ENCODE measurements around the gene RNU1-1. TPM values are rescaled to one million over a fixed set of nuclear protein-coding genes. Genes with fewer than 3 reads are reported as not detected.
"Not testable (repeated sequence)": the region's sequence is repeated elsewhere in the genome, so short reads cannot be mapped to it uniquely, and the experiment has no call there.

The RNU1-1 gene
- under 0.01 TPM in 2 replicates for total RNA-seq (2011; cell fraction: chromatin; rRNA removed; ENCODE audit: low replicate concordance)
- under 0.01 and 21,200 TPM in 2 replicates for total RNA-seq (2011; cell fraction: nucleolus; rRNA removed)
- under 0.01 and 24,158 TPM in 2 replicates for total RNA-seq (2011; cell fraction: nucleoplasm; rRNA removed)
- under 0.01 TPM in 2 replicates for total RNA-seq (2014; rRNA removed)
- total RNA-seq (2014; rRNA removed; fragmentation: Illumina TruSeq; extraction: Trizol) = 28,565 and 32,823 TPM in 2 replicates
- total RNA-seq (2015; rRNA removed; fragmentation: Illumina TruSeq; extraction: Trizol) = 20,456 and 27,045 TPM in 2 replicates
- 2,231 and 2,538 TPM in 2 replicates for total RNA-seq (2021)
- 83.9 TPM in 1 of 2 replicates, not detected in the other for polyA plus RNA-seq (2011; rRNA removed)
- polyA plus RNA-seq (2011; cell fraction: cytosol; rRNA removed) = under 0.01 TPM in 1 of 2 replicates, not detected in the other
- under 0.01 and 1,424 TPM in 2 replicates for polyA plus RNA-seq (2011; cell fraction: nucleus; rRNA removed)
- polyA plus RNA-seq (2012) = 25.1 TPM in 1 of 2 replicates, not detected in the other
- not detected in 2 replicates for polyA plus RNA-seq (2014; fragmentation: Illumina TruSeq; extraction: Trizol)
- 1 to 10 TPM in 1 of 2 experiments, not detected in 1; 3.0 TPM for polyA plus RNA-seq (2014; fragmentation: Nextera tagmentation; extraction: Ambion mirVana)
- polyA plus RNA-seq (2014; rRNA removed) = not detected in 2 replicates
- polyA minus RNA-seq (2011; rRNA and poly(A)+ RNA removed) = 10,756 and 20,531 TPM in 2 replicates
- polyA minus RNA-seq (2011; cell fraction: cytosol; rRNA and poly(A)+ RNA removed) = 58,964 and 66,171 TPM in 2 replicates
- polyA minus RNA-seq (2011; cell fraction: nucleus; rRNA and poly(A)+ RNA removed) = 66,769 and 85,880 TPM in 2 replicates
- Bru-seq, nascent RNA = percentile 100 among the genes with signal in this experiment
- percentile 84 among the genes with signal in this experiment for BruChase-seq, experiment 1, labeled RNA remaining after a 2-hour chase
- percentile 93 among the genes with signal in this experiment for BruChase-seq, experiment 2, labeled RNA remaining after a 6-hour chase
- long read RNA-seq, experiment 1 = 0 reads
- long read RNA-seq, experiment 2 = 0 reads
- long read RNA-seq, experiment 3 = 0 reads

DNA sequence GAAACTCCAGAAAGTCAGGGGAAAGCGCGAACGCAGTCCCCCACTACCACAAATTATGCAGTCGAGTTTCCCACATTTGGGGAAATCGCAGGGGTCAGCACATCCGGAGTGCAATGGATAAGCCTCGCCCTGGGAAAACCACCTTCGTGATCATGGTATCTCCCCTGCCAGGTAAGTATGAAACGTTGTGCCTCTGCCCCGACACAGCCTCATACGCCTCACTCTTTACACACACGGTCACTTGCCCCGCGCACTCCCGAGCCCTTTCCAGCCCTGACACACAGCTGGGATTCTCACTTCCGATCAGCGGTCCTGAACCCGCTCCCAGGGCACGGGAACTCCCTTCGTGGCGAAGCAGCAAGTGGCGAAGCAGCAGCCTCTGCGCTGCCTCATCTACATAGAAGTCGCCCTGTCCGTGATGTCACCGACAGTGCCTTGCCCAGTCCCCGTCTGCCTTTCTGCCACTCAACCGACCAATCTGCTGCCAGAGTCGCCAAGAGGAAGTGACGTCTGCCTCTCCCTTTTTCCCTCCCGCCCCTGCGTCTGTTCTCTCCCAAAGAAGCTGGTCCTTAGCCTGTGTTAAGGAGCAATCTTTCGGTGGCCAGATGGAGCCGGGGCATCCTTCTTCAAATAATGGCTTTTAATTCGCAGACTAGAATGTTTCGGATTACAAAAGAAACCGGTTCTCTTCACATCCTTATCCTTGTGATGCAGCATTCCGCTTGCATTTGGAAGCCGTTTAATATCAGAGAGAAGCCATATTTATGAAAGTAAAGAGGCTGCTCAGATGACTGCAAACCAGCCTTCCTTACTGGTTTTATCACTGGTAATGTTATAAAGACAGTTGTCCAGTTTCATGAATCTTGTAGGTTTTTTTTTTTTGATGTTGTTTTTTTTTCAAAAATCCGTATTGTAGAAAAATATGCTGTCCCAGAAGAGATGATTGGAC lies at the start of gene RNU1-1:
TSS of gene RNU1-1 (minus strand) at position 179 of the 949 bp plus-strand sequence.
- intact Hi-C loops (cut with micrococcal nuclease) (loop anchor here (5.0 kb wide), 1 partner anchor 98 kb away; the partner anchor contains the start of gene NBPF1), in situ Hi-C loops (cut with MboI) (loop anchor here (25.0 kb wide), 1 partner anchor 98 kb away; the partner anchor contains the start of gene NBPF1)
- H3K4me2 ChIP-seq (ENCODE audit: insufficient read depth, low read length) = peak within 1 kb of the TSS; percentile 76
- FAIRE-seq; CTCF ChIA-PET (ENCODE audit: low intra/inter-chr PET ratio); H3K27me3 ChIP-seq (ENCODE audit: control insufficient read depth in 2 of 2, insufficient read depth in 2 of 2, low read length in 2 of 2); H3K9me1 ChIP-seq (ENCODE audit: control insufficient read depth, insufficient read depth, low read length); H4K20me1 ChIP-seq (replicated peaks; ENCODE audit: control insufficient read depth, insufficient read depth, low read length); H3K9me3 ChIP-seq (replicated peaks; ENCODE audit: control insufficient read depth, insufficient read depth, low read depth, low read length); H3K4me1 ChIP-seq (replicated peaks in 1 of 2; ENCODE audit: control insufficient read depth in 2 of 2, insufficient read depth in 2 of 2, low read length in 2 of 2); H3K36me3 ChIP-seq (ENCODE audit: control insufficient read depth, insufficient read depth, low read length); H3K79me2 ChIP-seq (ENCODE audit: control insufficient read depth, insufficient read depth, low read length): not testable (repeated sequence)
- WGBS (ENCODE audit: insufficient coverage, low coverage, missing lambda C conversion rate) = under 1% methylated on average over 30 of the region's 40 CpGs
- DNase-seq (ENCODE audit: extremely low read depth in 1 of 4, low spot score in 3 of 4) (peak in 1 of 4 experiments; percentile 90), ATAC-seq (peak; percentile 50)
- H3K4me3 ChIP-seq = peak within 1 kb of the TSS; percentile 43
- H2AFZ ChIP-seq (ENCODE audit: low read depth, low read length) = peak within 1 kb of the TSS; percentile 91
- TSS peak; percentile 98 for BruUV-seq (replicated peaks)
- peak within 1 kb of the TSS; percentile 86 to 87 for H3K9ac ChIP-seq (ENCODE audit: insufficient read depth in 1 of 2, low read depth in 2 of 2, low read length in 2 of 2)
- POLR2A ChIA-PET = interaction anchor here (0.6 to 1.3 kb wide), 15 partner anchors 9 to 508 kb away, joined by 3 to 11 read pairs (median 4); partner anchors contain the start of gene RNU1-2
- peak within 1 kb of the TSS; percentile 98 for H3K27ac ChIP-seq (ENCODE audit: extremely low read depth, low read depth, low read length)
- TF ChIP-seq NFYB (IDR thresholded peaks at IDR 0.05; ENCODE audit: extremely low read depth, insufficient read length) (peak; percentile 36), MAZ (CRISPR knock-in tag; conservative IDR thresholded peaks at IDR 0.05 in 1 of 2, IDR thresholded peaks at IDR 0.05 in 1 of 2) (peak; percentile 50 to 74), FOSL1 (tag; conservative IDR thresholded peaks at IDR 0.05) (peak; percentile 38; the same call in 1 of the 2 replicates), MBD2 (IDR thresholded peaks at IDR 0.05; ENCODE audit: borderline replicate concordance, low read depth) (peak; percentile 68; the same call in 1 of the 2 replicates), POLR2AphosphoS5 (IDR thresholded peaks at IDR 0.05; ENCODE audit: control insufficient read depth, insufficient read depth, low read depth, low read length) (peak; percentile 10; the same call in 1 of the 2 replicates), LCOR (CRISPR knock-in tag; IDR thresholded peaks at IDR 0.05) (peak; percentile 65; the same call in 1 of the 2 replicates), GTF2A2 (tag; IDR thresholded peaks at IDR 0.05) (peak; percentile 85), ZKSCAN1 (IDR thresholded peaks at IDR 0.05; ENCODE audit: low read depth, low read length) (0 out of 2 replicates have a peak, but pooled peaks have one; percentile 9), ZNF766 (CRISPR knock-in tag; conservative IDR thresholded peaks at IDR 0.05) (0 out of 2 replicates have a peak, but pooled peaks have one; percentile 53), POLR2G (IDR thresholded peaks at IDR 0.05; ENCODE audit: low read depth, low read length) (peak; percentile 66)
- TF ChIP-seq, protein P1, sequence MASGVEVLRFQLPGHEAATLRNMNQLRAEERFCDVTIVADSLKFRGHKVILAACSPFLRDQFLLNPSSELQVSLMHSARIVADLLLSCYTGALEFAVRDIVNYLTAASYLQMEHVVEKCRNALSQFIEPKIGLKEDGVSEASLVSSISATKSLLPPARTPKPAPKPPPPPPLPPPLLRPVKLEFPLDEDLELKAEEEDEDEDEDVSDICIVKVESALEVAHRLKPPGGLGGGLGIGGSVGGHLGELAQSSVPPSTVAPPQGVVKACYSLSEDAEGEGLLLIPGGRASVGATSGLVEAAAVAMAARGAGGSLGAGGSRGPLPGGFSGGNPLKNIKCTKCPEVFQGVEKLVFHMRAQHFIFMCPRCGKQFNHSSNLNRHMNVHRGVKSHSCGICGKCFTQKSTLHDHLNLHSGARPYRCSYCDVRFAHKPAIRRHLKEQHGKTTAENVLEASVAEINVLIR (CRISPR knock-in tag; IDR thresholded peaks at IDR 0.05) = peak; percentile 75; the same call in 1 of the 2 replicates
- TF ChIP-seq, protein P2, sequence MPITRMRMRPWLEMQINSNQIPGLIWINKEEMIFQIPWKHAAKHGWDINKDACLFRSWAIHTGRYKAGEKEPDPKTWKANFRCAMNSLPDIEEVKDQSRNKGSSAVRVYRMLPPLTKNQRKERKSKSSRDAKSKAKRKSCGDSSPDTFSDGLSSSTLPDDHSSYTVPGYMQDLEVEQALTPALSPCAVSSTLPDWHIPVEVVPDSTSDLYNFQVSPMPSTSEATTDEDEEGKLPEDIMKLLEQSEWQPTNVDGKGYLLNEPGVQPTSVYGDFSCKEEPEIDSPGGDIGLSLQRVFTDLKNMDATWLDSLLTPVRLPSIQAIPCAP (CRISPR knock-in tag; IDR thresholded peaks at IDR 0.05; ENCODE audit: borderline replicate concordance) = peak; percentile 8; the same call in 1 of the 2 replicates
